Endothelial cell of umbilical vein (primary cell): Measurements from ENCODE around the gene ONECUT2.

Experiments used
- EZH2 ChIP-seq: IDR thresholded peaks from 2 replicates; pipeline ENCODE4 v1.6.1; 2012; ENCODE audit warnings: borderline replicate concordance, low read depth, mild to moderate bottlenecking, moderate library complexity, low read length, inconsistent platforms; ENCODE audit not compliant: severe bottlenecking
- FOS ChIP-seq: IDR thresholded peaks from 2 replicates; pipeline ENCODE4 v1.6.1; 2011; ENCODE audit warnings: mild to moderate bottlenecking, low read length, moderate library complexity, borderline replicate concordance; ENCODE audit not compliant: insufficient read depth
- GATA2 ChIP-seq: IDR thresholded peaks from 2 replicates; pipeline ENCODE4 v1.7.0; 2011; ENCODE audit warnings: low read depth, mild to moderate bottlenecking, moderate library complexity, mixed read lengths, low read length; ENCODE audit not compliant: insufficient read length, insufficient read depth
- JUN ChIP-seq: IDR thresholded peaks from 2 replicates; pipeline ENCODE4 v1.6.1; 2011; ENCODE audit warnings: borderline replicate concordance, low read depth; ENCODE audit not compliant: insufficient read length, insufficient read depth
- MYC ChIP-seq: IDR thresholded peaks from one replicate; pipeline ENCODE4 v1.6.1; 2011; ENCODE audit warnings: mild to moderate bottlenecking, low read depth, low read length
- POLR2A ChIP-seq: IDR thresholded peaks from 2 replicates; pipeline ENCODE4 v1.6.1; 2012; ENCODE audit warnings: low read depth, mild to moderate bottlenecking, control low read depth, low read length
- POLR2AphosphoS5 ChIP-seq: IDR thresholded peaks from 2 replicates; pipeline ENCODE4 v1.6.1; 2012; ENCODE audit warnings: low read depth, mild to moderate bottlenecking, control low read depth, low read length, moderate library complexity; ENCODE audit not compliant: insufficient read depth
- TF ChIP-seq, protein P1 (sequence below), 2 donors: IDR thresholded peaks; 1 replicate in 1 of 2; 2 replicates in 1 of 2; pipeline ENCODE4 v1.5.1; 2011; ENCODE audit warnings: low read length in 2 of 2, mild to moderate bottlenecking in 2 of 2, moderate library complexity in 2 of 2, control low read depth in 1 of 2, inconsistent platforms in 1 of 2, low read depth in 1 of 2; ENCODE audit not compliant: insufficient read depth in 1 of 2; ENCODE audit errors: extremely low read depth in 1 of 2
- TF ChIP-seq, protein P2 (sequence below): IDR thresholded peaks from 2 replicates; pipeline ENCODE4 v1.6.1; 2011; ENCODE audit not compliant: insufficient read depth, insufficient read length

DNA sequence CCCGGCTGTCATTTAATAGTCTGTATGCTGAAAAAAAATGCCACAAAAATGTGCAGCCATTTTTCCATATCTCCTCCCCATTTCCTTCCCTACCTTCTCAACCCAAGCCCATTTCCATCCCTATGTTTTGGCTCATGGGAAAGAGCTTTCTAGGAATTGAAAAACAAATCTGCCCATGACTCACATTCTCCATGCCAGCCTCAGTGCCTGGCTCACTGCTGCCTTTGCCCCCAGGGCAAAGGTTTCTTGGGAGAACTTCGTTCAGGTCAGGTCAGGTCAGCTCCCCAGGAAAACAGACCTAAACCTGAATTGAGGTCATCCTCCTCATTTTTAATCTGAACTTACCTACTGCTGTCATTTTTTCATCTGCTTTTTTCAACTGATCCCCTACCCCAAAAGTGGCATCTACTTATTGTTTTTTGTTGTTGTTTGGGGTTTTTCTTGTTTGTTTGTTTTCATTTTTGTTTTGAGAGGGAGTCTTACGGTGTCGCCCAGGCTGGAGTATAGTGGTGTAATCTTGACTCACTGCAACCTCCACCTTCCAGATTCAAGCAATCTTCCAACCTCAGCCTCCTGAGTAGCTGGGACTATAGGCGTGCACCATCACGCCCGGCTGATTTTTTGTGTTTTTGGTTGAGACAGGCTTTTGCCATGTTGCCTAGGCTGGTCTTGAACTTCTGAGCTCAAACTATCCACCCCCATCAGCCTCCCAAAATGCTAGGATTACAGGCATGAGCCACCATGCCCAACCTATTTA lies 84.7 kb downstream of the ONECUT2 start:
- TF ChIP-seq, protein P1, sequence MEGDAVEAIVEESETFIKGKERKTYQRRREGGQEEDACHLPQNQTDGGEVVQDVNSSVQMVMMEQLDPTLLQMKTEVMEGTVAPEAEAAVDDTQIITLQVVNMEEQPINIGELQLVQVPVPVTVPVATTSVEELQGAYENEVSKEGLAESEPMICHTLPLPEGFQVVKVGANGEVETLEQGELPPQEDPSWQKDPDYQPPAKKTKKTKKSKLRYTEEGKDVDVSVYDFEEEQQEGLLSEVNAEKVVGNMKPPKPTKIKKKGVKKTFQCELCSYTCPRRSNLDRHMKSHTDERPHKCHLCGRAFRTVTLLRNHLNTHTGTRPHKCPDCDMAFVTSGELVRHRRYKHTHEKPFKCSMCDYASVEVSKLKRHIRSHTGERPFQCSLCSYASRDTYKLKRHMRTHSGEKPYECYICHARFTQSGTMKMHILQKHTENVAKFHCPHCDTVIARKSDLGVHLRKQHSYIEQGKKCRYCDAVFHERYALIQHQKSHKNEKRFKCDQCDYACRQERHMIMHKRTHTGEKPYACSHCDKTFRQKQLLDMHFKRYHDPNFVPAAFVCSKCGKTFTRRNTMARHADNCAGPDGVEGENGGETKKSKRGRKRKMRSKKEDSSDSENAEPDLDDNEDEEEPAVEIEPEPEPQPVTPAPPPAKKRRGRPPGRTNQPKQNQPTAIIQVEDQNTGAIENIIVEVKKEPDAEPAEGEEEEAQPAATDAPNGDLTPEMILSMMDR (IDR thresholded peaks at IDR 0.05; ENCODE audit: extremely low read depth in 1 of 2, insufficient read depth in 1 of 2, low read depth in 1 of 2, low read length in 2 of 2) = no peak
- TF ChIP-seq EZH2 (no peak), POLR2A (no peak), JUN (no peak), MYC (no peak), POLR2AphosphoS5 (no peak), FOS (no peak), GATA2 (no peak)
- TF ChIP-seq, protein P2, sequence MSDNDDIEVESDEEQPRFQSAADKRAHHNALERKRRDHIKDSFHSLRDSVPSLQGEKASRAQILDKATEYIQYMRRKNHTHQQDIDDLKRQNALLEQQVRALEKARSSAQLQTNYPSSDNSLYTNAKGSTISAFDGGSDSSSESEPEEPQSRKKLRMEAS = no peak
